Activated naive CD4-positive, alpha-beta T cell treated with anti-CD3 and anti-CD28 coated beads, Interleukin-2, amount 50 U/mL, for 24 hours (primary cell): ENCODE data around the gene APLP2.
"Not testable (repeated sequence)": the region's sequence is repeated elsewhere in the genome, so short reads cannot be mapped to it uniquely, and the experiment has no call there.

Source experiments
- H3K27ac Mint-ChIP-seq: one replicate; pipeline ENCODE4 v1.8.0; 2021; ENCODE audit warnings: mild to moderate bottlenecking, mixed read lengths
- H3K27me3 Mint-ChIP-seq: one replicate; pipeline ENCODE4 v1.8.0; 2021; ENCODE audit warnings: mixed read lengths
- H3K36me3 Mint-ChIP-seq: one replicate; pipeline ENCODE4 v1.8.0; 2021; ENCODE audit warnings: mixed read lengths
- H3K4me1 Mint-ChIP-seq: one replicate; pipeline ENCODE4 v1.8.0; 2021; ENCODE audit warnings: mixed read lengths
- H3K4me3 Mint-ChIP-seq: one replicate; pipeline ENCODE4 v1.8.0; 2021; ENCODE audit warnings: mild to moderate bottlenecking, mixed read lengths
- H3K9me3 Mint-ChIP-seq: one replicate; pipeline ENCODE4 v1.8.0; 2021; ENCODE audit warnings: mixed read lengths

APLP2 gene

DNA sequence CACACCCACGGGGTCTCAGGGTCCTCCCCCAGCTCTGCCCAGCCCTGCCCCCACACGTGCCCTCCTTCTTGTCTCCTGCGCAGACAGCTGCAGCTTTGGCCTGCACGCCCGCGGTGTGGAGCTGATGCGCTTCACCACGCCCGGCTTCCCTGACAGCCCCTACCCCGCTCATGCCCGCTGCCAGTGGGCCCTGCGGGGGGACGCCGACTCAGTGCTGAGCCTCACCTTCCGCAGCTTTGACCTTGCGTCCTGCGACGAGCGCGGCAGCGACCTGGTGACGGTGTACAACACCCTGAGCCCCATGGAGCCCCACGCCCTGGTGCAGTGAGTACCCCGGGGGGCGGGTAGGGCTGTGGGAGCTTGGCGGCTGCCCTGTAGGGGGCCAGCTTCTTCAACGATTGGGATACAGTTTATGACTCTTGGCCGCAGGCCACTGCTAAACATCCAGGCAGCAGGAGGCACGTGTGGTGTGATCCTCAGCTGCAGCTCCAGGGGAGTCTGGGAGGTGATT is 120.7 kb downstream of the APLP2 start:
- Mint-ChIP-seq H3K36me3 (no peaks in the 10 kb centered on the region), H3K27ac (no peak overlapping the region), H3K4me3 (no peak overlapping the region), H3K27me3 (no peaks in the 10 kb centered on the region), H3K4me1 (no peaks in the 10 kb centered on the region), H3K9me3 (no peaks in the 10 kb centered on the region)

- H3K27me3 Mint-ChIP-seq: no peaks in the 10 kb centered on the region
- H3K27ac Mint-ChIP-seq: no peak overlapping the region
- H3K9me3 Mint-ChIP-seq: no peaks in the 10 kb centered on the region
- H3K4me3 Mint-ChIP-seq: no peak overlapping the region
- no peaks in the 10 kb centered on the region for H3K4me1 Mint-ChIP-seq
- H3K36me3 Mint-ChIP-seq: no peaks in the 10 kb centered on the region
Measured at GRCh38 chr11:130191896-130192295, 122.2 kb downstream of the APLP2 start.

DNA sequence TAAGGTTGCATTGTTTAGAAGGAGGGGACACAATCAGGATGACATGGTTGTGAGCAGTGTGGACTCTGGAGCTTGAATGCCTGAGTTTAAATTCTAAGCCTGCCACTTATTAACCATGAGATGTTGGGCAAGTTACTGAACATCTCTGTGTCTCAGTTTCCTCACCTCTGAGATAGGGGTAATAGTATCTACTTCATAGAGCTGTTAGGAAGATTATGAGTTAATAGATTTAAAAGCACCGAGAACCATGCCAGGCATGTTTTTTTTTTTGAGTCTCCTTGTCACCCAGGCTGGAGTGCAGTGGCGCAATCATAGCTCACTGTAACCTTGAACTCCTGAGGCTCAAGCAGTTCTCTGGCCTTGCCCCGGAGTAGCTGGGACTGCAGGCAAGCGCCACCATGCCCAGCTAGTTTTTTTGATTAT is 123.2 kb downstream of the APLP2 start:
- no peaks in the 10 kb centered on the region for H3K36me3 Mint-ChIP-seq
- H3K27ac Mint-ChIP-seq: no peak overlapping the region
- H3K4me3 Mint-ChIP-seq: no peak overlapping the region
- H3K4me1 Mint-ChIP-seq: no peaks in the 10 kb centered on the region
- H3K9me3 Mint-ChIP-seq: no peaks in the 10 kb centered on the region
- no peaks in the 10 kb centered on the region for H3K27me3 Mint-ChIP-seq

DNA sequence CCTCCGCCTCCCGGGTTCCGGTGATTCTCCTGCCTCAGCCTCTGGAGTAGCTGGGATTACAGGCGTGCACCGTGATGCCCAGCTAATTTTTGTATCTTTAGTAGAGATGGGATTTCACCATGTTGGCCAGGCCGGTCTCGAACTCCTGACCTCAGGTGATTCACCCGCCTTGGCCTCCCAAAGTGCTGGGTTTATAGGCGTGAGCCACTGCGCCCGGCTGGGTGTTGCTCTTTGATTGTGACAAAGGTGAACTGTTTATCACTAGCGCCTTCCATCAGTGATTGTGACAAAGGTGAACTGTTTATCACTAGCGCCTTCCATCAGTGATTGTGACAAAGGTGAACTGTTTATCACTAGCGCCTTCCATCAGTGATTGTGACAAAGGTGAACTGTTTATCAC is 123.9 kb downstream of the APLP2 start:
- H3K27ac Mint-ChIP-seq, H3K9me3 Mint-ChIP-seq, H3K36me3 Mint-ChIP-seq, H3K27me3 Mint-ChIP-seq, H3K4me1 Mint-ChIP-seq, H3K4me3 Mint-ChIP-seq: not testable (repeated sequence)
